NT2/D1 (cell line): Measurements from ENCODE around the gene C20orf141.
"Not testable (repeated sequence)": the region's sequence is repeated elsewhere in the genome, so short reads cannot be mapped to it uniquely, and the experiment has no call there.

Experiments used
- YY1 ChIP-seq: IDR thresholded peaks from 2 replicates; pipeline ENCODE4 v1.6.1; 2011; ENCODE audit not compliant: insufficient read length, insufficient read depth
- ZNF274 ChIP-seq: IDR thresholded peaks from 2 replicates; pipeline ENCODE4 v1.6.1; 2011; ENCODE audit warnings: mild to moderate bottlenecking, low read depth, low read length

- TF ChIP-seq ZNF274, YY1: not testable (repeated sequence)
These were observed 16.4 kb downstream of the C20orf141 start for GRCh38 chr20:2831206-2831605.
